Measurements from ENCODE around the gene CACNA1S.

CACNA1S gene

GRCh38 chr1:201100169-201100930 is 11.9 kb downstream of the CACNA1S start:
- Mint-ChIP-seq H3K9me3 (no peaks in the 10 kb centered on the region), H3K4me3 (no peak overlapping the region), H3K27me3 (peaks cover 12% of the 10 kb centered on the region), H3K36me3 (no peaks in the 10 kb centered on the region), H3K4me1 (no peaks in the 10 kb centered on the region), H3K27ac (no peak overlapping the region)
- DNase-seq (ENCODE audit: low spot score in 2 of 2) (no peak), ATAC-seq (ENCODE audit: low read depth) (no peak)

GRCh38 chr1:201098992-201099677 is 13.1 kb downstream of the CACNA1S start:
- H3K27me3 Mint-ChIP-seq: peaks cover 12% of the 10 kb centered on the region
- no peak overlapping the region for H3K4me3 Mint-ChIP-seq
- no peaks in the 10 kb centered on the region for H3K36me3 Mint-ChIP-seq
- ATAC-seq (ENCODE audit: low read depth): no peak
- H3K27ac Mint-ChIP-seq: no peak overlapping the region
- no peak for DNase-seq (ENCODE audit: low spot score in 2 of 2)
- H3K4me1 Mint-ChIP-seq: no peaks in the 10 kb centered on the region
- no peaks in the 10 kb centered on the region for H3K9me3 Mint-ChIP-seq

GRCh38 chr1:201096977-201097856 is 15.0 kb downstream of the CACNA1S start:
- no peaks in the 10 kb centered on the region for H3K9me3 Mint-ChIP-seq
- peaks cover 15% of the 10 kb centered on the region for H3K27me3 Mint-ChIP-seq
- no peak overlapping the region for H3K4me3 Mint-ChIP-seq
- no peaks in the 10 kb centered on the region for H3K36me3 Mint-ChIP-seq
- no peaks in the 10 kb centered on the region for H3K4me1 Mint-ChIP-seq
- no peak for ATAC-seq (ENCODE audit: low read depth)
- no peak overlapping the region for H3K27ac Mint-ChIP-seq
- DNase-seq (ENCODE audit: low spot score in 2 of 2): no peak

GRCh38 chr1:201096041-201096461 is 16.2 kb downstream of the CACNA1S start:
- H3K4me1 Mint-ChIP-seq: no peaks in the 10 kb centered on the region
- no peaks in the 10 kb centered on the region for H3K36me3 Mint-ChIP-seq
- DNase-seq (ENCODE audit: low spot score in 2 of 2) (no peak), ATAC-seq (ENCODE audit: low read depth) (no peak)
- H3K4me3 Mint-ChIP-seq: no peak overlapping the region
- no peak overlapping the region for H3K27ac Mint-ChIP-seq
- H3K27me3 Mint-ChIP-seq: peaks cover 15% of the 10 kb centered on the region
- H3K9me3 Mint-ChIP-seq: no peaks in the 10 kb centered on the region

- H3K4me3 Mint-ChIP-seq: no peak overlapping the region
- no peaks in the 10 kb centered on the region for H3K9me3 Mint-ChIP-seq
- DNase-seq (ENCODE audit: low spot score in 2 of 2): no peak
Observed at GRCh38 chr1:201095581-201095980, 16.6 kb downstream of the CACNA1S start.

GRCh38 chr1:201094832-201095231 is 17.4 kb downstream of the CACNA1S start:
- no peaks in the 10 kb centered on the region for H3K36me3 Mint-ChIP-seq
- no peak overlapping the region for H3K27ac Mint-ChIP-seq
- H3K4me3 Mint-ChIP-seq: no peak overlapping the region
- DNase-seq (ENCODE audit: low spot score in 2 of 2) (no peak), ATAC-seq (ENCODE audit: low read depth) (no peak)
- H3K9me3 Mint-ChIP-seq: no peaks in the 10 kb centered on the region
- peaks cover 15% of the 10 kb centered on the region for H3K27me3 Mint-ChIP-seq
- H3K4me1 Mint-ChIP-seq: no peaks in the 10 kb centered on the region

More at GRCh38 chr1:201095581-201095980, 16.6 kb downstream of the CACNA1S start:
- Mint-ChIP-seq H3K27me3 (peaks cover 15% of the 10 kb centered on the region), H3K4me1 (no peaks in the 10 kb centered on the region), H3K36me3 (no peaks in the 10 kb centered on the region), H3K27ac (no peak overlapping the region)
- ATAC-seq (ENCODE audit: low read depth): no peak

GRCh38 chr1:201093962-201094361 is 18.3 kb downstream of the CACNA1S start:
- DNase-seq (ENCODE audit: low spot score in 2 of 2) (no peak), ATAC-seq (ENCODE audit: low read depth) (no peak)
- no peaks in the 10 kb centered on the region for H3K36me3 Mint-ChIP-seq
- H3K27ac Mint-ChIP-seq: no peak overlapping the region
- H3K4me3 Mint-ChIP-seq: no peak overlapping the region
- H3K9me3 Mint-ChIP-seq: no peaks in the 10 kb centered on the region
- no peaks in the 10 kb centered on the region for H3K4me1 Mint-ChIP-seq
- H3K27me3 Mint-ChIP-seq: peaks cover 15% of the 10 kb centered on the region

GRCh38 chr1:201093561-201093960 is 18.7 kb downstream of the CACNA1S start:
- Mint-ChIP-seq H3K36me3 (no peaks in the 10 kb centered on the region), H3K4me1 (no peaks in the 10 kb centered on the region), H3K27me3 (peaks cover 15% of the 10 kb centered on the region), H3K4me3 (no peak overlapping the region), H3K9me3 (no peaks in the 10 kb centered on the region), H3K27ac (no peak overlapping the region)
- no peak for DNase-seq (ENCODE audit: low spot score in 2 of 2)
- no peak for ATAC-seq (ENCODE audit: low read depth)

GRCh38 chr1:201092738-201093137 is 19.5 kb downstream of the CACNA1S start:
- H3K36me3 Mint-ChIP-seq: no peaks in the 10 kb centered on the region
- DNase-seq (ENCODE audit: low spot score in 2 of 2) (no peak), ATAC-seq (ENCODE audit: low read depth) (no peak)
- H3K27ac Mint-ChIP-seq: no peak overlapping the region
- H3K4me3 Mint-ChIP-seq: no peak overlapping the region
- no peaks in the 10 kb centered on the region for H3K9me3 Mint-ChIP-seq
- no peaks in the 10 kb centered on the region for H3K4me1 Mint-ChIP-seq
- peaks cover 16% of the 10 kb centered on the region for H3K27me3 Mint-ChIP-seq

- DNase-seq (ENCODE audit: low spot score in 2 of 2) (no peak), ATAC-seq (ENCODE audit: low read depth) (no peak)
- Mint-ChIP-seq H3K27me3 (peaks cover 13% of the 10 kb centered on the region), H3K27ac (no peak overlapping the region), H3K36me3 (no peaks in the 10 kb centered on the region), H3K4me3 (no peak overlapping the region), H3K9me3 (no peaks in the 10 kb centered on the region), H3K4me1 (no peaks in the 10 kb centered on the region)
Observed at GRCh38 chr1:201091256-201091655, 21.0 kb downstream of the CACNA1S start.

- Mint-ChIP-seq H3K4me1 (no peaks in the 10 kb centered on the region), H3K27ac (no peak overlapping the region), H3K27me3 (peaks cover 14% of the 10 kb centered on the region), H3K36me3 (no peaks in the 10 kb centered on the region), H3K4me3 (no peak overlapping the region), H3K9me3 (no peaks in the 10 kb centered on the region)
- ATAC-seq (ENCODE audit: low read depth): no peak
- no peak for DNase-seq (ENCODE audit: low spot score in 2 of 2)
Observed at GRCh38 chr1:201090541-201090940, 21.7 kb downstream of the CACNA1S start.

- no peaks in the 10 kb centered on the region for H3K9me3 Mint-ChIP-seq
- H3K36me3 Mint-ChIP-seq: no peaks in the 10 kb centered on the region
- no peaks in the 10 kb centered on the region for H3K4me1 Mint-ChIP-seq
- no peak for DNase-seq (ENCODE audit: low spot score in 2 of 2)
- ATAC-seq (ENCODE audit: low read depth): no peak
- H3K27me3 Mint-ChIP-seq: peaks cover 17% of the 10 kb centered on the region
- no peak overlapping the region for H3K27ac Mint-ChIP-seq
- no peak overlapping the region for H3K4me3 Mint-ChIP-seq
Observed at GRCh38 chr1:201089596-201089995, 22.6 kb downstream of the CACNA1S start.

- ATAC-seq (ENCODE audit: low read depth) (no peak), DNase-seq (ENCODE audit: low spot score in 2 of 2) (no peak)
- Mint-ChIP-seq H3K4me3 (no peak overlapping the region), H3K27me3 (peaks cover 16% of the 10 kb centered on the region), H3K36me3 (no peaks in the 10 kb centered on the region), H3K27ac (no peak overlapping the region), H3K9me3 (no peaks in the 10 kb centered on the region), H3K4me1 (no peaks in the 10 kb centered on the region)
Observed at GRCh38 chr1:201088901-201089525, 23.2 kb downstream of the CACNA1S start.

GRCh38 chr1:201088395-201088794 is 23.8 kb downstream of the CACNA1S start:
- Mint-ChIP-seq H3K4me3 (no peak overlapping the region), H3K27me3 (peaks cover 15% of the 10 kb centered on the region), H3K36me3 (no peaks in the 10 kb centered on the region)

More at GRCh38 chr1:201088395-201088794, 23.8 kb downstream of the CACNA1S start:
- Mint-ChIP-seq H3K9me3 (no peaks in the 10 kb centered on the region), H3K27ac (no peak overlapping the region), H3K4me1 (no peaks in the 10 kb centered on the region)
- no peak for ATAC-seq (ENCODE audit: low read depth)
- DNase-seq (ENCODE audit: low spot score in 2 of 2): no peak
